K562 (cell line): Measurements from ENCODE around the gene MKNK2. TPM values are rescaled to one million over a fixed set of nuclear protein-coding genes. Genes with fewer than 3 reads are reported as not detected.
A peak's percentile ranks its signal among the peaks of the same experiment; 100 is the strongest.

ENCODE experiments used
- CBX1 ChIP-seq: sonication (generic); IDR thresholded peaks from 2 replicates; pipeline ENCODE4 v1.6.1; 2016; ENCODE audit warnings: antibody characterized with exemption, low read depth, mild to moderate bottlenecking
- DACH1 ChIP-seq: fragments of 450-650 bp; IDR thresholded peaks from 2 replicates; pipeline ENCODE4 v1.6.1; 2018; ENCODE audit not compliant: partially characterized antibody
- ESRRA ChIP-seq: fragments of 450-650 bp; IDR thresholded peaks from 2 replicates; pipeline ENCODE4 v1.6.1; 2014; ENCODE audit warnings: low read depth, mild to moderate bottlenecking, moderate library complexity, borderline replicate concordance
- FOXK2 ChIP-seq, 2 experiments: fragments of 450-650 bp; IDR thresholded peaks in 1 of 2; conservative IDR thresholded peaks in 1 of 2; 2 replicates each; pipeline ENCODE4 v1.6.1; 2016; ENCODE audit warnings: low read depth in 2 of 2, mild to moderate bottlenecking in 1 of 2
- GABPA ChIP-seq: fragments of 200-800 bp; sonication (Bioruptor generic); conservative IDR thresholded peaks from 2 replicates; pipeline ENCODE4 v1.6.1; 2016; ENCODE audit warnings: low read depth, missing genetic modification characterization, missing compliant biosample characterization
- HDAC2 ChIP-seq: fragments of 450-650 bp; IDR thresholded peaks from 2 replicates; pipeline ENCODE4 v1.6.1; 2016; ENCODE audit warnings: mild to moderate bottlenecking
- KDM4B ChIP-seq, 2 experiments: fragments of 450-650 bp in 1 of 2; sonication (generic) in 1 of 2; IDR thresholded peaks; 2 replicates each; pipeline ENCODE4 v1.6.1; 2016 to 2017; ENCODE audit warnings: borderline replicate concordance in 2 of 2, antibody characterized with exemption in 1 of 2, low read depth in 1 of 2, mild to moderate bottlenecking in 1 of 2
- MIER1 ChIP-seq: fragments of 450-650 bp; IDR thresholded peaks from 2 replicates; pipeline ENCODE4 v1.6.1; 2016; ENCODE audit warnings: antibody characterized with exemption, mild to moderate bottlenecking, low read depth
- MTF1 ChIP-seq: fragments of 250-450 bp; sonication (Bioruptor Pico); IDR thresholded peaks from 2 replicates; pipeline ENCODE4 v1.9.0; 2021; ENCODE audit warnings: moderate library complexity, mild to moderate bottlenecking, inconsistent platforms, borderline replicate concordance
- NCOA6 ChIP-seq: fragments of 450-650 bp; IDR thresholded peaks from 2 replicates; pipeline ENCODE4 v1.6.1; 2017; ENCODE audit warnings: mild to moderate bottlenecking
- NFIC ChIP-seq: fragments of 450-650 bp; IDR thresholded peaks from 2 replicates; pipeline ENCODE4 v1.6.1; 2017; ENCODE audit warnings: mild to moderate bottlenecking, inconsistent platforms
- PCBP1 ChIP-seq: fragments of 200-400 bp; formaldehyde crosslinking; IDR thresholded peaks from 2 replicates; pipeline ENCODE4 v1.6.1; 2018; ENCODE audit warnings: mild to moderate bottlenecking, low read depth, low read length; ENCODE audit not compliant: poor library complexity, severe bottlenecking
- PKNOX1 ChIP-seq: fragments of 450-650 bp; IDR thresholded peaks from 2 replicates; pipeline ENCODE4 v1.6.1; 2016
- POLR3G ChIP-seq: IDR thresholded peaks from 2 replicates; pipeline ENCODE4 v1.6.1; 2011; ENCODE audit not compliant: insufficient read length, insufficient replicate concordance; ENCODE audit errors: extremely low read depth
- SAP30 ChIP-seq: fragments of 200-600 bp; sonication (generic); IDR thresholded peaks from 2 replicates; pipeline ENCODE4 v1.6.1; 2012; ENCODE audit warnings: borderline replicate concordance, low read depth, mild to moderate bottlenecking, moderate library complexity, low read length, control low read depth, inconsistent platforms; ENCODE audit not compliant: insufficient read depth, poor library complexity, severe bottlenecking
- SIRT6 ChIP-seq: IDR thresholded peaks from one replicate; pipeline ENCODE4 v1.6.1; 2012; ENCODE audit warnings: low read depth, mild to moderate bottlenecking, control low read depth, inconsistent platforms, low read length, moderate library complexity
- SNRNP70 ChIP-seq: fragments of 200-400 bp; formaldehyde crosslinking; optimal IDR thresholded peaks from 2 replicates; pipeline ENCODE3; 2017; ENCODE audit warnings: low read depth, low read length
- SPI1 ChIP-seq: IDR thresholded peaks from 2 replicates; pipeline ENCODE4 v1.6.1; 2011; ENCODE audit warnings: low read depth, low read length, control low read depth, borderline replicate concordance
- SRSF3 ChIP-seq: fragments of 200-400 bp; formaldehyde crosslinking; IDR thresholded peaks from 2 replicates; pipeline ENCODE4 v1.6.1; 2016; ENCODE audit warnings: mild to moderate bottlenecking, low read length, moderate library complexity; ENCODE audit not compliant: insufficient read depth
- TARDBP ChIP-seq: fragments of 450-650 bp; IDR thresholded peaks from 2 replicates; pipeline ENCODE4 v1.6.1; 2016
- ZFPM2 ChIP-seq: fragments of 250-450 bp; sonication (Bioruptor Pico); IDR thresholded peaks from 2 replicates; pipeline ENCODE4 v1.5.1; 2022; ENCODE audit warnings: mild to moderate bottlenecking
- ZNF197 ChIP-seq: fragments of 200-800 bp; sonication (Bioruptor generic); IDR thresholded peaks from 2 replicates; pipeline ENCODE4 v1.6.1; 2016; ENCODE audit warnings: low read depth, missing genetic modification characterization, missing compliant biosample characterization
- ZNF764 ChIP-seq: fragments of 250-450 bp; sonication (Bioruptor Pico); IDR thresholded peaks from 2 replicates; pipeline ENCODE4 v1.4.0; 2020; ENCODE audit warnings: low read depth, mild to moderate bottlenecking, moderate library complexity
- polyA plus RNA-seq, 8 experiments: library from polyadenylated mRNA; depleted of rRNA in 4 of 8; stranded (reverse) in 5 of 8; unstranded in 3 of 8; fragments of >200 nt; fragmentation: Nextera tagmentation in 2 of 8; fragmentation: Illumina TruSeq in 1 of 8; extraction: Ambion mirVana in 2 of 8; extraction: Trizol in 1 of 8; gene quantifications; 2 replicates each; pipeline versions ENCODE4 v1.2.1 to v1.2.3, GENCODE V29; 2011 to 2014; ENCODE audit warnings: inconsistent platforms in 1 of 8, missing spikeins in 1 of 8
- total RNA-seq, 7 experiments: library from RNA; depleted of rRNA in 6 of 7; stranded (reverse); fragments of >200 nt in 6 of 7; fragmentation: Illumina TruSeq in 2 of 7; extraction: Trizol in 2 of 7; gene quantifications; 2 replicates each; pipeline versions ENCODE4 v1.2.1 to v1.2.3, GENCODE V29; 2011 to 2021; ENCODE audit warnings: low replicate concordance in 1 of 7
- TF ChIP-seq, protein P1 (sequence below): fragments of 250-450 bp; sonication (Bioruptor Pico); IDR thresholded peaks from 2 replicates; pipeline ENCODE4 v1.8.0; 2022; ENCODE audit warnings: moderate library complexity, mild to moderate bottlenecking, inconsistent platforms
- TF ChIP-seq, protein P2 (sequence below), 2 experiments: fragments of 450-650 bp in 1 of 2; sonication (generic) in 1 of 2; formaldehyde crosslinking; conservative IDR thresholded peaks; 2 replicates each; pipeline versions ENCODE4 v1.4.0 to v1.8.1; 2020 to 2022; ENCODE audit warnings: mild to moderate bottlenecking in 1 of 2, missing genetic modification reagents in 1 of 2
- TF ChIP-seq, protein P3 (sequence below), 2 experiments: IDR thresholded peaks; 2 replicates each; pipeline ENCODE4 v1.6.1; 2011; ENCODE audit warnings: borderline replicate concordance in 1 of 2, control low read depth in 1 of 2, low read depth in 1 of 2, low read length in 1 of 2, mild to moderate bottlenecking in 1 of 2, mixed read lengths in 1 of 2, moderate library complexity in 1 of 2; ENCODE audit not compliant: insufficient read depth in 1 of 2, insufficient read length in 1 of 2, poor library complexity in 1 of 2, severe bottlenecking in 1 of 2; ENCODE audit errors: extremely low read depth in 1 of 2

The MKNK2 gene
- total and polyA plus RNA-seq, 9 of the 15 experiments (the other 6 are each of a cell fraction or from before 2014, with no cell fraction given): 5.1 to 191 (median 51.9) TPM

- TF ChIP-seq PCBP1: peak; percentile 21
- TF ChIP-seq, protein P1, sequence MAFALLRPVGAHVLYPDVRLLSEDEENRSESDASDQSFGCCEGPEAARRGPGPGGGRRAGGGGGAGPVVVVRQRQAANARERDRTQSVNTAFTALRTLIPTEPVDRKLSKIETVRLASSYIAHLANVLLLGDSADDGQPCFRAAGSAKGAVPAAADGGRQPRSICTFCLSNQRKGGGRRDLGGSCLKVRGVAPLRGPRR (CRISPR knock-in tag): no peak
- no peak for TF ChIP-seq CBX1
- no peak for TF ChIP-seq POLR3G
- no peak for TF ChIP-seq NFIC
- no peak for TF ChIP-seq KDM4B (IDR thresholded peaks at IDR 0.05; ENCODE audit: borderline replicate concordance in 2 of 2, low read depth in 1 of 2)
- no peak for TF ChIP-seq PKNOX1
- TF ChIP-seq SPI1: no peak
- TF ChIP-seq DACH1: no peak
- TF ChIP-seq ESRRA: no peak; the same call in 1 of the 2 replicates
- TF ChIP-seq MTF1: no peak
- TF ChIP-seq SRSF3: peak; percentile 46; the same call in 1 of the 2 replicates
- TF ChIP-seq SIRT6: no peak
- no peak for TF ChIP-seq ZNF764 (CRISPR knock-in tag)
- TF ChIP-seq SNRNP70: no peak
- TF ChIP-seq HDAC2: peak; percentile 23; the same call in 1 of the 2 replicates
- TF ChIP-seq, protein P2, sequence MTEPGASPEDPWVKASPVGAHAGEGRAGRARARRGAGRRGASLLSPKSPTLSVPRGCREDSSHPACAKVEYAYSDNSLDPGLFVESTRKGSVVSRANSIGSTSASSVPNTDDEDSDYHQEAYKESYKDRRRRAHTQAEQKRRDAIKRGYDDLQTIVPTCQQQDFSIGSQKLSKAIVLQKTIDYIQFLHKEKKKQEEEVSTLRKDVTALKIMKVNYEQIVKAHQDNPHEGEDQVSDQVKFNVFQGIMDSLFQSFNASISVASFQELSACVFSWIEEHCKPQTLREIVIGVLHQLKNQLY (CRISPR knock-in tag; conservative IDR thresholded peaks at IDR 0.05): no peak
- no peak; the same call in 1 of the 2 replicates for TF ChIP-seq TARDBP
- TF ChIP-seq GABPA: peak; percentile 13
- no peak for TF ChIP-seq SAP30
- TF ChIP-seq, protein P3, sequence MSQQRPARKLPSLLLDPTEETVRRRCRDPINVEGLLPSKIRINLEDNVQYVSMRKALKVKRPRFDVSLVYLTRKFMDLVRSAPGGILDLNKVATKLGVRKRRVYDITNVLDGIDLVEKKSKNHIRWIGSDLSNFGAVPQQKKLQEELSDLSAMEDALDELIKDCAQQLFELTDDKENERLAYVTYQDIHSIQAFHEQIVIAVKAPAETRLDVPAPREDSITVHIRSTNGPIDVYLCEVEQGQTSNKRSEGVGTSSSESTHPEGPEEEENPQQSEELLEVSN (IDR thresholded peaks at IDR 0.05; ENCODE audit: borderline replicate concordance in 1 of 2, extremely low read depth in 1 of 2, insufficient read depth in 1 of 2, insufficient read length in 1 of 2, low read depth in 1 of 2, low read length in 1 of 2, poor library complexity in 1 of 2, severe bottlenecking in 1 of 2): peak; percentile 33 to 88
- TF ChIP-seq FOXK2 (conservative IDR thresholded peaks at IDR 0.05 in 1 of 2, IDR thresholded peaks at IDR 0.05 in 1 of 2; ENCODE audit: low read depth in 2 of 2): no peak
- no peak for TF ChIP-seq NCOA6
- TF ChIP-seq ZFPM2 (CRISPR knock-in tag): no peak
- no peak for TF ChIP-seq ZNF197 (CRISPR knock-in tag)
- no peak for TF ChIP-seq MIER1
Measured at GRCh38 chr19:2060884-2061494, 9.9 kb upstream of the MKNK2 start (continued).
